H9 (cell line): Measurements from ENCODE around the gene FAM163B. TPM values are rescaled to one million over a fixed set of nuclear protein-coding genes. Genes with fewer than 3 reads are reported as not detected.

Experiments used
- DNase-seq: peaks from one replicate; pipeline ENCODE4 v3.0.0-alpha.2; 2017
- H2AFZ ChIP-seq: one replicate; pipeline ENCODE4 v1.6.1; 2013; ENCODE audit warnings: mild to moderate bottlenecking, low read length, control low read depth, moderate library complexity
- H2AK5ac ChIP-seq: 2 replicates; pipeline ENCODE4 v1.6.1; 2013; ENCODE audit warnings: low read length, control low read depth, mixed read lengths; ENCODE audit not compliant: insufficient read length
- H2BK120ac ChIP-seq: one replicate; pipeline ENCODE4 v1.6.1; 2013; ENCODE audit warnings: low read depth, mild to moderate bottlenecking, low read length, control low read depth, inconsistent platforms; ENCODE audit not compliant: poor library complexity, severe bottlenecking
- H2BK12ac ChIP-seq: 2 replicates; pipeline ENCODE4 v1.6.1; 2013; ENCODE audit warnings: low read length, control low read depth, mixed read lengths, low read depth; ENCODE audit not compliant: insufficient read length
- H2BK15ac ChIP-seq: 2 replicates; pipeline ENCODE4 v1.6.1; 2013; ENCODE audit warnings: low read depth, low read length, control low read depth
- H2BK20ac ChIP-seq: one replicate; pipeline ENCODE4 v1.6.1; 2013; ENCODE audit warnings: low read depth, mild to moderate bottlenecking, low read length, control low read depth, inconsistent platforms; ENCODE audit not compliant: poor library complexity, severe bottlenecking
- H2BK5ac ChIP-seq: 2 replicates; pipeline ENCODE4 v1.6.1; 2013; ENCODE audit warnings: low read length, control low read depth, mixed read lengths; ENCODE audit not compliant: insufficient read length
- H3K14ac ChIP-seq: 2 replicates; pipeline ENCODE4 v1.6.1; 2013; ENCODE audit warnings: low read length, control low read depth; ENCODE audit not compliant: insufficient read depth
- H3K18ac ChIP-seq: 2 replicates; pipeline ENCODE4 v1.6.1; 2013; ENCODE audit warnings: low read depth, mild to moderate bottlenecking, mixed read lengths, low read length, control low read depth; ENCODE audit not compliant: insufficient read length
- H3K23ac ChIP-seq: 2 replicates; pipeline ENCODE4 v1.6.1; 2013; ENCODE audit warnings: low read length, control low read depth, mixed read lengths, low read depth; ENCODE audit not compliant: insufficient read length
- H3K23me2 ChIP-seq: 2 replicates; pipeline ENCODE4 v1.6.1; 2013; ENCODE audit warnings: low read depth, mild to moderate bottlenecking, mixed read lengths, low read length, control low read depth; ENCODE audit not compliant: insufficient read length, poor library complexity, severe bottlenecking
- H3K27ac ChIP-seq: 2 replicates; pipeline ENCODE4 v1.5.1; 2013; ENCODE audit warnings: low read length, control low read depth, mixed read lengths, low read depth; ENCODE audit not compliant: insufficient read length
- H3K27me3 ChIP-seq: 2 replicates; pipeline ENCODE4 v1.6.1; 2013; ENCODE audit warnings: low read length, control low read depth, inconsistent platforms; ENCODE audit not compliant: insufficient read depth
- H3K4ac ChIP-seq: 2 replicates; pipeline ENCODE4 v1.6.1; 2013; ENCODE audit warnings: low read depth, mild to moderate bottlenecking, control low read depth, inconsistent platforms, low read length, moderate library complexity
- H3K4me1 ChIP-seq: 2 replicates; pipeline ENCODE4 v1.6.1; 2013; ENCODE audit warnings: low read length, control low read depth, inconsistent platforms; ENCODE audit not compliant: insufficient read depth
- H3K4me2 ChIP-seq: 2 replicates; pipeline ENCODE4 v1.6.1; 2013; ENCODE audit warnings: low read length, control low read depth, mixed read lengths; ENCODE audit not compliant: insufficient read length, insufficient read depth
- H3K56ac ChIP-seq: 2 replicates; pipeline ENCODE4 v1.6.1; 2013; ENCODE audit warnings: low read depth, mild to moderate bottlenecking, mixed read lengths, low read length, control low read depth; ENCODE audit not compliant: insufficient read length
- H3K79me1 ChIP-seq: 2 replicates; pipeline ENCODE4 v1.6.1; 2013; ENCODE audit warnings: low read depth, mild to moderate bottlenecking, moderate library complexity, low read length, control low read depth, inconsistent platforms; ENCODE audit not compliant: insufficient read depth, poor library complexity, severe bottlenecking
- H3K79me2 ChIP-seq: 2 replicates; pipeline ENCODE4 v1.6.1; 2013; ENCODE audit warnings: low read length, control low read depth, inconsistent platforms; ENCODE audit not compliant: insufficient read depth
- H3K9ac ChIP-seq: 2 replicates; pipeline ENCODE4 v1.6.1; 2013; ENCODE audit warnings: low read length, control low read depth, mixed read lengths; ENCODE audit not compliant: insufficient read length; ENCODE audit errors: extremely low read depth
- H3K9me3 ChIP-seq: one replicate; pipeline ENCODE4 v1.6.1; 2013; ENCODE audit warnings: low read depth, low read length, inconsistent platforms; ENCODE audit not compliant: control insufficient read depth
- H3T11ph ChIP-seq: one replicate; pipeline ENCODE4 v1.6.1; 2013; ENCODE audit warnings: mild to moderate bottlenecking, low read length, control low read depth, inconsistent platforms
- H4K20me1 ChIP-seq: one replicate; pipeline ENCODE4 v1.6.1; 2013; ENCODE audit not compliant: control insufficient read depth, insufficient read length, insufficient read depth
- H4K5ac ChIP-seq: 2 replicates; pipeline ENCODE4 v1.6.1; 2013; ENCODE audit warnings: low read depth, mild to moderate bottlenecking, mixed read lengths, low read length, control low read depth; ENCODE audit not compliant: insufficient read length
- H4K8ac ChIP-seq: replicated peaks from 2 replicates; pipeline ENCODE4 v1.6.1; 2013; ENCODE audit warnings: low read length, control low read depth, mixed read lengths, low read depth; ENCODE audit not compliant: insufficient read length
- H4K91ac ChIP-seq: 2 replicates; pipeline ENCODE4 v1.6.1; 2013; ENCODE audit warnings: low read depth, mild to moderate bottlenecking, moderate library complexity, mixed read lengths, low read length, control low read depth; ENCODE audit not compliant: insufficient read length
- H3K27ac Mint-ChIP-seq, 3 experiments: 2 replicates in 2 of 3; 3 replicates in 1 of 3; pipeline ENCODE4 v1.8.0; 2020 to 2021; ENCODE audit warnings: mixed read lengths in 3 of 3, mild to moderate bottlenecking in 1 of 3, moderate library complexity in 1 of 3
- H3K27me3 Mint-ChIP-seq: 2 replicates; pipeline ENCODE4 v1.8.0; 2021; ENCODE audit warnings: low read depth, mild to moderate bottlenecking, moderate library complexity, mixed read lengths
- H3K36me3 Mint-ChIP-seq, 3 experiments: 2 replicates in 2 of 3; 3 replicates in 1 of 3; pipeline ENCODE4 v1.8.0; 2020 to 2021; ENCODE audit warnings: low read depth in 3 of 3, mixed read lengths in 3 of 3; ENCODE audit not compliant: insufficient read depth in 1 of 3
- H3K4me1 Mint-ChIP-seq, 2 experiments: 2 replicates each; pipeline ENCODE4 v1.8.0; 2020; ENCODE audit warnings: mixed read lengths in 2 of 2
- H3K4me3 Mint-ChIP-seq, 2 experiments: 2 replicates in 1 of 2; 3 replicates in 1 of 2; pipeline ENCODE4 v1.8.0; 2020 to 2021; ENCODE audit warnings: mild to moderate bottlenecking in 2 of 2, mixed read lengths in 2 of 2, moderate library complexity in 1 of 2
- H3K9me3 Mint-ChIP-seq, 2 experiments: 2 replicates in 1 of 2; 3 replicates in 1 of 2; pipeline ENCODE4 v1.8.0; 2020; ENCODE audit warnings: mild to moderate bottlenecking in 2 of 2, mixed read lengths in 2 of 2, moderate library complexity in 1 of 2
- WGBS: extraction: QIAGEN DNeasy Blood & Tissue Kit; methylation state at CpG from one replicate; pipeline ENCODE4 v1.1.7; 2013; ENCODE audit warnings: missing lambda C conversion rate, low lambda C conversion rate, mixed read lengths; ENCODE audit not compliant: insufficient read length; ENCODE audit errors: extremely low coverage; 5-methylcytosine and 5-hydroxymethylcytosine counted together
- total RNA-seq: library from RNA; stranded (reverse); gene quantifications from 2 replicates; pipeline ENCODE4 v1.2.1, GENCODE V29; 2021
- TF ChIP-seq, protein P1 (sequence below): fragments of 200-600 bp; sonication (generic); conservative IDR thresholded peaks from 3 replicates; pipeline ENCODE4 v1.8.0; 2021; ENCODE audit warnings: antibody characterized with exemption, mild to moderate bottlenecking

The FAM163B gene
- total RNA-seq, 1 experiment from 2014 or later: 0.39 TPM

DNA sequence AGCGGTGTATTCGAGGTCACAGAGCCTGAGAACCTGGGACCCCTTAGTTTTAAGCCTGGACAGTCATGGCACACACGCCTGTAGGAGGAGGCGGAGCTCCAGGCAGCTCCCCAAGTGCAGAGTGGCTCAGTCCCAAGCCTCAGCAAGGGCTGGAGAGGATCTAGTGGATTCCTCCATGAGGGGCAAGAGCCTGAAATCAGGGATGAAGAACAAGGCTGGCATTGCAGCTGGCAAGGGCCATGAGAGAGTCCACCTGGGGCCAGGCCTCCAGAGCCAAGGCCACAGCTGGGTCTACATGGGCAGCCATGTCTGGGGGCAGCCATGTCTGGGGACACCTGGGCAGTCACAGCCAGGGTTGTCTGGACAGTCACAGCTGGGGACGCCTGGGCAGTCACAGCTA lies 52.8 kb downstream of the FAM163B start:
- no peaks in the 10 kb centered on the region for H3K9me3 ChIP-seq
- no peak overlapping the region for H2BK5ac ChIP-seq
- DNase-seq: no peak
- no peak overlapping the region for H3T11ph ChIP-seq
- Mint-ChIP-seq H3K9me3 (no peaks in the 10 kb centered on the region; a peak in 1 of 5 replicates), H3K4me3 (peak overlapping the region in 1 of 2 experiments; percentile 17; a peak in 1 of 5 replicates), H3K27ac (peak overlapping the region in 1 of 3 experiments; percentile 70; a peak in 1 of 7 replicates), H3K36me3 (peaks cover 0 to 3% (median 0%) of the 10 kb centered on the region in 3 experiments; a peak in 2 of 7 replicates), H3K4me1 (peaks cover 28 to 32% of the 10 kb centered on the region in 2 experiments), H3K27me3 (peaks cover 2% of the 10 kb centered on the region; the same call in 1 of the 2 replicates)
- H2AFZ ChIP-seq: no peak overlapping the region
- no peak overlapping the region for H3K4ac ChIP-seq
- H4K8ac ChIP-seq: no peak overlapping the region
- peaks cover 2% of the 10 kb centered on the region; the same call in 1 of the 2 replicates for H3K4me1 ChIP-seq
- H2BK120ac ChIP-seq: no peak overlapping the region
- WGBS: no CpG with 5 or more reads among the region's 5 CpGs
- no peak overlapping the region for H2BK20ac ChIP-seq
- no peaks in the 10 kb centered on the region for H3K79me2 ChIP-seq
- 0 out of 2 replicates have a peak overlapping the region, but pooled peaks have one; percentile 17 for H2BK15ac ChIP-seq
- H4K91ac ChIP-seq: no peak overlapping the region
- H3K23me2 ChIP-seq: no peaks in the 10 kb centered on the region
- H3K27ac ChIP-seq: no peak overlapping the region
- no peak overlapping the region for H2BK12ac ChIP-seq
- no peak overlapping the region for H3K4me2 ChIP-seq
- TF ChIP-seq, protein P1, sequence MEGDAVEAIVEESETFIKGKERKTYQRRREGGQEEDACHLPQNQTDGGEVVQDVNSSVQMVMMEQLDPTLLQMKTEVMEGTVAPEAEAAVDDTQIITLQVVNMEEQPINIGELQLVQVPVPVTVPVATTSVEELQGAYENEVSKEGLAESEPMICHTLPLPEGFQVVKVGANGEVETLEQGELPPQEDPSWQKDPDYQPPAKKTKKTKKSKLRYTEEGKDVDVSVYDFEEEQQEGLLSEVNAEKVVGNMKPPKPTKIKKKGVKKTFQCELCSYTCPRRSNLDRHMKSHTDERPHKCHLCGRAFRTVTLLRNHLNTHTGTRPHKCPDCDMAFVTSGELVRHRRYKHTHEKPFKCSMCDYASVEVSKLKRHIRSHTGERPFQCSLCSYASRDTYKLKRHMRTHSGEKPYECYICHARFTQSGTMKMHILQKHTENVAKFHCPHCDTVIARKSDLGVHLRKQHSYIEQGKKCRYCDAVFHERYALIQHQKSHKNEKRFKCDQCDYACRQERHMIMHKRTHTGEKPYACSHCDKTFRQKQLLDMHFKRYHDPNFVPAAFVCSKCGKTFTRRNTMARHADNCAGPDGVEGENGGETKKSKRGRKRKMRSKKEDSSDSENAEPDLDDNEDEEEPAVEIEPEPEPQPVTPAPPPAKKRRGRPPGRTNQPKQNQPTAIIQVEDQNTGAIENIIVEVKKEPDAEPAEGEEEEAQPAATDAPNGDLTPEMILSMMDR: no peak
- no peaks in the 10 kb centered on the region for H4K20me1 ChIP-seq
- no peaks in the 10 kb centered on the region for H3K27me3 ChIP-seq
- no peaks in the 10 kb centered on the region for H3K79me1 ChIP-seq
- no peak overlapping the region for H2AK5ac ChIP-seq
- no peak overlapping the region for H3K23ac ChIP-seq
- H3K18ac ChIP-seq: no peak overlapping the region
- no peak overlapping the region; the same call in 1 of the 2 replicates for H3K14ac ChIP-seq
- no peak overlapping the region for H4K5ac ChIP-seq
- no peak overlapping the region for H3K9ac ChIP-seq
- no peak overlapping the region for H3K56ac ChIP-seq
